Measurements from ENCODE around the gene HLCS.

DNA sequence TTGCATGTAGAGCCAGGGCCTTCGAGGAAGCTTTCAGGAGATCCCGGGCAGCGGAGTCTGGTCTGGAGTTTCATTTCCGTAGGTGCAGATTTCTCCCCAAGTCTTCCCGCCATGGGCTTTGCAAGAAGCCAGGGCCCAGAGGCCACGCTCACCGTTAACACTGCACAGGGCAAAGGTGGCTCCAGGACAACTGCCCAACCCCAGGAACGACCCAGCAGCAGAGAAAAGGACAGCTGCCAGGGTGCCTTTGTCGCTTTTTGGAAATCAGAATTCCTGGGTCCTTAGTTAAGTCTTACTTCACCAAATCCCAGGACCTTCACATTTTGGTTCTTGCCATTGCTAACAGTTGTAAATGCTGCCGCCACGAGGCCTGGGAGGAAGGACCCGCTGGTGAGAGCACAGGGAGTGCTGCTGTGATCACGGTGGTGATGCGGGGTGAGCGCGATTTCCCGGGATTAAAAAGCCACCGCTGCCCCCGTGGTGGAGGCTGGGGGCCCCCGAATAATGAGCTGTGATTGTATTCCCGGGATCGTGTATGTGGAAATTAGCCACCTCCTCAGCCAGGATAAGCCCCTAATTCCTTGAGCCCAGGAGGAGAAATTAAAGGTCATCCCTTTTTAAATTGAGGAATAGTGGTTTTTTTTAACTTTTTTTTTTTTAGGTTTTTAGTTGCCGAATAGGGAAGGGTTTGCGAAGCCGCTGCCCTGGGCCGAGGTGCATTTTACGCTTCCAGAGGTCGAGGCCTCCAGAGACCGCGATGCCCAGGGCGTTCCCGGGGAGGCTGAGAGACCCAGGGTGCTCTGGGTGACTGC is 259.3 kb downstream of the HLCS start:
- TF ChIP-seq, protein P1, sequence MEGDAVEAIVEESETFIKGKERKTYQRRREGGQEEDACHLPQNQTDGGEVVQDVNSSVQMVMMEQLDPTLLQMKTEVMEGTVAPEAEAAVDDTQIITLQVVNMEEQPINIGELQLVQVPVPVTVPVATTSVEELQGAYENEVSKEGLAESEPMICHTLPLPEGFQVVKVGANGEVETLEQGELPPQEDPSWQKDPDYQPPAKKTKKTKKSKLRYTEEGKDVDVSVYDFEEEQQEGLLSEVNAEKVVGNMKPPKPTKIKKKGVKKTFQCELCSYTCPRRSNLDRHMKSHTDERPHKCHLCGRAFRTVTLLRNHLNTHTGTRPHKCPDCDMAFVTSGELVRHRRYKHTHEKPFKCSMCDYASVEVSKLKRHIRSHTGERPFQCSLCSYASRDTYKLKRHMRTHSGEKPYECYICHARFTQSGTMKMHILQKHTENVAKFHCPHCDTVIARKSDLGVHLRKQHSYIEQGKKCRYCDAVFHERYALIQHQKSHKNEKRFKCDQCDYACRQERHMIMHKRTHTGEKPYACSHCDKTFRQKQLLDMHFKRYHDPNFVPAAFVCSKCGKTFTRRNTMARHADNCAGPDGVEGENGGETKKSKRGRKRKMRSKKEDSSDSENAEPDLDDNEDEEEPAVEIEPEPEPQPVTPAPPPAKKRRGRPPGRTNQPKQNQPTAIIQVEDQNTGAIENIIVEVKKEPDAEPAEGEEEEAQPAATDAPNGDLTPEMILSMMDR (IDR thresholded peaks at IDR 0.05; ENCODE audit: low read length) = no peak
- no peak for TF ChIP-seq EZH2phosphoT487 (IDR thresholded peaks at IDR 0.05; ENCODE audit: low read length)
- no peak for TF ChIP-seq EZH2 (optimal IDR thresholded peaks at IDR 0.05; ENCODE audit: low read depth, low read length)
